CD4-positive, alpha-beta T cell (primary cell): ENCODE measurements around the gene CFAP126. TPM values are rescaled to one million over a fixed set of nuclear protein-coding genes. Genes with fewer than 3 reads are reported as not detected.
"Not testable (repeated sequence)": the region's sequence is repeated elsewhere in the genome, so short reads cannot be mapped to it uniquely, and the experiment has no call there.

Experiments used
- ATAC-seq: fragments of 200-7000 bp; cut with Tn5 transposase; one replicate; pipeline ENCODE4 v1.10.0; 2022; ENCODE audit warnings: mild to moderate bottlenecking; ENCODE audit not compliant: poor library complexity
- CTCF ChIA-PET: fragments of 350-600 bp; sonication (Branson Sonifier 250); formaldehyde crosslinking; loops from one replicate; lab custom pipeline; 2021; ENCODE audit warnings: antibody characterized with exemption, inconsistent platforms; lab: Charles Lee
- POLR2A ChIA-PET: fragments of 350-600 bp; sonication (Branson Sonifier 250); formaldehyde crosslinking; loops from one replicate; lab custom pipeline; 2021; ENCODE audit warnings: antibody characterized with exemption, inconsistent platforms; lab: Charles Lee
- DNase-seq, 14 experiments: peaks; one replicate each; pipeline ENCODE4 v3.0.0-alpha.2; 2013 to 2020; ENCODE audit warnings: mixed read lengths in 2 of 14
- H3K27ac ChIP-seq, 2 donors: one replicate each; pipeline versions ENCODE4 v1.5.1 to v1.7.0; 2013; ENCODE audit warnings: low read length in 2 of 2, low read depth in 1 of 2, mild to moderate bottlenecking in 1 of 2
- H3K27me3 ChIP-seq, 2 experiments: 1 replicate in 1 of 2; 2 replicates in 1 of 2; pipeline versions ENCODE4 v1.6.1 to v1.7.0; 2013; ENCODE audit warnings: low read length in 2 of 2, control low read depth in 1 of 2, mild to moderate bottlenecking in 1 of 2, moderate library complexity in 1 of 2; ENCODE audit not compliant: insufficient read depth in 2 of 2, control insufficient read depth in 1 of 2
- H3K36me3 ChIP-seq: one replicate; pipeline ENCODE4 v1.6.1; 2013; ENCODE audit warnings: low read length, control low read depth; ENCODE audit not compliant: insufficient read depth
- H3K4me1 ChIP-seq: one replicate; pipeline ENCODE4 v1.6.1; 2013; ENCODE audit warnings: low read length, control low read depth; ENCODE audit not compliant: insufficient read depth
- H3K4me3 ChIP-seq: one replicate; pipeline ENCODE4 v1.5.1; 2013; ENCODE audit warnings: mild to moderate bottlenecking, low read length, moderate library complexity
- H3K9me3 ChIP-seq, 2 experiments: 1 replicate in 1 of 2; 2 replicates in 1 of 2; pipeline versions ENCODE4 v1.6.1 to v1.7.0; 2013; ENCODE audit warnings: low read length in 2 of 2, mild to moderate bottlenecking in 2 of 2, control low read depth in 1 of 2, moderate library complexity in 1 of 2; ENCODE audit not compliant: control insufficient read depth in 1 of 2, insufficient read depth in 1 of 2
- H3K27ac Mint-ChIP-seq: one replicate; pipeline ENCODE4 v1.8.0; 2020; ENCODE audit warnings: mixed read lengths
- H3K27me3 Mint-ChIP-seq: one replicate; pipeline ENCODE4 v1.8.0; 2021; ENCODE audit warnings: mixed read lengths
- H3K36me3 Mint-ChIP-seq: one replicate; pipeline ENCODE4 v1.8.0; 2021; ENCODE audit warnings: low read depth, mixed read lengths
- H3K4me1 Mint-ChIP-seq: one replicate; pipeline ENCODE4 v1.8.0; 2021; ENCODE audit warnings: low read depth, mixed read lengths
- H3K4me3 Mint-ChIP-seq: one replicate; pipeline ENCODE4 v1.8.0; 2020; ENCODE audit warnings: mild to moderate bottlenecking, mixed read lengths
- H3K9me3 Mint-ChIP-seq: one replicate; pipeline ENCODE4 v1.8.0; 2020; ENCODE audit warnings: mixed read lengths
- intact Hi-C, 2 experiments: fragments of 100-400 bp; cut with DNase I in 1 of 2; cut with micrococcal nuclease in 1 of 2; formaldehyde crosslinking; loops; one replicate each; pipeline versions ENCODE4 v1.15.1 to v1.9.0; 2023 to 2025; cut with DNase I, micrococcal nuclease
- total RNA-seq, 174 experiments: library from RNA in 2 of 174; stranded (reverse) in 2 of 174; gene quantifications; one replicate each; pipeline ENCODE4 v1.2.3 and lab custom pipeline; 2021 to 2026
- TF ChIP-seq, protein P1 (sequence below): fragments of 200-600 bp; IDR thresholded peaks from one replicate; pipeline ENCODE4 v1.8.0; 2022; ENCODE audit warnings: antibody characterized with exemption, mild to moderate bottlenecking

Gene CFAP126
- total RNA-seq, 2 experiments from 2014 or later: not detected

DNA sequence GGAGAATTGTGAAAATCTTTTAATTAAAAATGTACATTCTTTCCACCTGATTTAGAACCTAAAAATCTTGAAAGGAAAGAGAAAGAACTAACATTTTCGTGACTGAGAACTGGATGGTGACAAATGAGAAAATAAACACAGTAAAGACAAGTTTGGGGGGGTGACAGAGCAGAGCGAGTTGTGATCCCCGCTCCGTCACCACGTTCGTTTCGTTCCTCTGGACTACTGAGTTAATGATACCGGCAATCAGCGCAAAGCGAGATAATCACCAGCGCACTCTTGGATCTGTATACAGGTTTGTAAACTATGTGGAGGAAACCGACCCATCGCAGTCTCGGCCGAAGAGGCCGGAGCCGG, 31.2 kb upstream of the CFAP126 start:
- peaks cover 23% of the 10 kb centered on the region for H3K4me1 Mint-ChIP-seq
- intact Hi-C loops: loop anchor here (1.0 to 10.0 kb wide), 4 partner anchors 9 to 1464 kb away; partner anchors contain the start of gene IGSF8 (in 1 of the 2)
- no peaks in the 10 kb centered on the region for H3K27me3 ChIP-seq
- POLR2A ChIA-PET: interaction anchor here (0.8 kb wide), 1 partner anchor 233 kb away, joined by 3 read pairs; no protein-coding TSS in a partner anchor
- peak overlapping the region; percentile 99 for H3K27ac Mint-ChIP-seq
- ATAC-seq: peak; percentile 45
- H3K4me3 ChIP-seq: peak overlapping the region; percentile 87
- no peaks in the 10 kb centered on the region for H3K36me3 ChIP-seq
- peak overlapping the region; percentile 97 for H3K4me3 Mint-ChIP-seq
- DNase-seq: no peak
- CTCF ChIA-PET: no interaction called here
- TF ChIP-seq, protein P1, sequence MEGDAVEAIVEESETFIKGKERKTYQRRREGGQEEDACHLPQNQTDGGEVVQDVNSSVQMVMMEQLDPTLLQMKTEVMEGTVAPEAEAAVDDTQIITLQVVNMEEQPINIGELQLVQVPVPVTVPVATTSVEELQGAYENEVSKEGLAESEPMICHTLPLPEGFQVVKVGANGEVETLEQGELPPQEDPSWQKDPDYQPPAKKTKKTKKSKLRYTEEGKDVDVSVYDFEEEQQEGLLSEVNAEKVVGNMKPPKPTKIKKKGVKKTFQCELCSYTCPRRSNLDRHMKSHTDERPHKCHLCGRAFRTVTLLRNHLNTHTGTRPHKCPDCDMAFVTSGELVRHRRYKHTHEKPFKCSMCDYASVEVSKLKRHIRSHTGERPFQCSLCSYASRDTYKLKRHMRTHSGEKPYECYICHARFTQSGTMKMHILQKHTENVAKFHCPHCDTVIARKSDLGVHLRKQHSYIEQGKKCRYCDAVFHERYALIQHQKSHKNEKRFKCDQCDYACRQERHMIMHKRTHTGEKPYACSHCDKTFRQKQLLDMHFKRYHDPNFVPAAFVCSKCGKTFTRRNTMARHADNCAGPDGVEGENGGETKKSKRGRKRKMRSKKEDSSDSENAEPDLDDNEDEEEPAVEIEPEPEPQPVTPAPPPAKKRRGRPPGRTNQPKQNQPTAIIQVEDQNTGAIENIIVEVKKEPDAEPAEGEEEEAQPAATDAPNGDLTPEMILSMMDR: no peak
- peaks cover 25% of the 10 kb centered on the region for H3K4me1 ChIP-seq
- H3K9me3 Mint-ChIP-seq: no peaks in the 10 kb centered on the region
- H3K27ac ChIP-seq: peak overlapping the region; percentile 95 to 98
- H3K36me3 Mint-ChIP-seq: peaks cover 18% of the 10 kb centered on the region
- H3K27me3 Mint-ChIP-seq: peaks cover 26% of the 10 kb centered on the region
- H3K9me3 ChIP-seq: peaks cover 0 to 2% of the 10 kb centered on the region in 2 experiments

DNA sequence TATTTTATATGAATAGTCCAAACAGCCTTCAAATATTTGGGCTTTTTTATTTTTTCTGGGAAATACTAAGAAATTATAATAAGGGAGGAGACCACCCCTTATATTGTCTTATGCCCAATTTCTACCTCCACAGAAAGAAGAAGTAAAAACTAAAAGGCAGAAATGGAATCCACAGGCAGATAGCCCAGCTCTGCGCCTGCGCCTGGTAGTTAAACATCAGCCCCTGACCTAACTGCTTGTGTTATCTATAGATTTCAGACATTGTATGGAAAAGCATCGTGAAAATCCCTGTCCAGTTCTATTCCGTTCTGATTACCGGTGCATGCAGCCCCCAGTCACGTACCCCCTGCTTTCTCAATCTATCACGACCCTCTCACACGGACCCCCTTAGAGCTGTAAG, 29.4 kb upstream of the CFAP126 start:
- Mint-ChIP-seq H3K4me3 (peak overlapping the region; percentile 65), H3K36me3 (peaks cover 18% of the 10 kb centered on the region), H3K4me1 (peaks cover 27% of the 10 kb centered on the region), H3K27ac (peak overlapping the region; percentile 56), H3K27me3 (peaks cover 18% of the 10 kb centered on the region)
- intact Hi-C loops: loop anchor here (5.0 to 10.0 kb wide), 3 partner anchors 138 to 1462 kb away; partner anchors contain the start of gene IGSF8 (in 1 of the 2)
- CTCF ChIA-PET, H3K9me3 ChIP-seq, POLR2A ChIA-PET, H3K9me3 Mint-ChIP-seq, DNase-seq, H3K36me3 ChIP-seq, H3K27ac ChIP-seq, ATAC-seq, H3K27me3 ChIP-seq, H3K4me3 ChIP-seq: not testable (repeated sequence)
- peaks cover 25% of the 10 kb centered on the region for H3K4me1 ChIP-seq

DNA sequence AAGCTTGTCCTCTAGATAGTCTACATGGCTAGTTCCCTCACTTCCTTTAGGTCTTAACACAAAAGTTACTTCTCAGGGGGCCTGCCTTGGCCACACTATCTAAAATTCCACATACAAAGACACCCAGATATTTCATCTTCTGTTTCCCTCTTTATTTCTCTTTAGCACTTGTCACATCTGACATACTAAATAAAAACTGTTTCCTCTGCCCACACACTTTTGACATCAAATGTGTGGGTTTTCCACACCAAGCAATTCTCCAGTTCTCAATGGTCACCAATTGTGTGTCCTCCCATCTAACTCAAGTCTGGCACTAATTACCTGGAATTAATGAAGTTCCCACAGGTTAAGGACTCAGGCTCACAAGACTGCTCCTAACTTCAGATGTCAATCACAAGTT, 25.5 kb upstream of the CFAP126 start:
- TF ChIP-seq, protein P1: no peak
- ATAC-seq (no peak), DNase-seq (no peak)
- no peaks in the 10 kb centered on the region for H3K27me3 Mint-ChIP-seq
- peak overlapping the region; percentile 51 for H3K4me3 Mint-ChIP-seq
- peaks cover 20% of the 10 kb centered on the region for H3K4me1 ChIP-seq
- no peak overlapping the region for H3K4me3 ChIP-seq
- CTCF ChIA-PET: no interaction called here
- H3K36me3 ChIP-seq: no peaks in the 10 kb centered on the region
- no peak overlapping the region for H3K27ac ChIP-seq
- no peaks in the 10 kb centered on the region for H3K9me3 Mint-ChIP-seq
- H3K27me3 ChIP-seq: no peaks in the 10 kb centered on the region
- H3K36me3 Mint-ChIP-seq: peaks cover 9% of the 10 kb centered on the region
- POLR2A ChIA-PET: no interaction called here
- H3K9me3 ChIP-seq: no peaks in the 10 kb centered on the region
- intact Hi-C loops: loop anchor here (5.0 to 10.0 kb wide), 3 partner anchors 142 to 1458 kb away; partner anchors contain the start of gene DUSP12 (in 1 of the 2)
- peak overlapping the region; percentile 47 for H3K27ac Mint-ChIP-seq
- peaks cover 32% of the 10 kb centered on the region for H3K4me1 Mint-ChIP-seq

DNA sequence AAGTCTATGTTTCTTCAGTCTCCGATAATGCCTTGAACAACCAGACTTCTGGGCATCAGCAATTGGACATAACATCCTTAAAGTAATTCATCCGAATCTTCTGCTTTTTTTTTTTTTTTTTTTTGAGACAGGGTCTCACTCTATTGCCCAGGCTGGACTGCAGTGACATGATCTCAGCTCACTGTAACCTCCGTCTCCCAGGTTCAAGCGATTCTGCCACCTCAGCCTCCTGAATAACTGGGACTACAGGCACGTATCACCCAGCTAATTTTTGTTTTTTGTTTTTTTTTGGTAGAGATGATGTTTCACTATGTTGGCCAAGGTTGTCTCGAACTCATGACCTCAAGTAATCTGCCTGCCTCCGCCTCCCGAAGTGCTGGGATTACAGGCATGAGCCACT, 23.9 kb upstream of the CFAP126 start:
- H3K4me1 ChIP-seq: peaks cover 19% of the 10 kb centered on the region
- no peaks in the 10 kb centered on the region for H3K27me3 Mint-ChIP-seq
- H3K27me3 ChIP-seq: no peaks in the 10 kb centered on the region
- no peak overlapping the region for H3K27ac ChIP-seq
- no peak overlapping the region for H3K4me3 ChIP-seq
- no peaks in the 10 kb centered on the region for H3K36me3 ChIP-seq
- ATAC-seq (no peak), DNase-seq (no peak)
- CTCF ChIA-PET: no interaction called here
- peaks cover 9% of the 10 kb centered on the region for H3K36me3 Mint-ChIP-seq
- intact Hi-C loops: loop anchor here (5.0 to 10.0 kb wide), 3 partner anchors 143 to 1457 kb away; partner anchors contain the start of gene DUSP12 (in 1 of the 2)
- H3K9me3 ChIP-seq: no peaks in the 10 kb centered on the region
- no peak overlapping the region for H3K4me3 Mint-ChIP-seq
- TF ChIP-seq, protein P1: no peak
- POLR2A ChIA-PET: interaction anchor here (0.7 to 3.5 kb wide), 5 partner anchors 8 to 214 kb away, joined by 3 to 30 read pairs (median 3); partner anchors contain the start of genes B4GALT3 and NDUFS2
- no peak overlapping the region for H3K27ac Mint-ChIP-seq
- no peaks in the 10 kb centered on the region for H3K9me3 Mint-ChIP-seq
- peaks cover 39% of the 10 kb centered on the region for H3K4me1 Mint-ChIP-seq

DNA sequence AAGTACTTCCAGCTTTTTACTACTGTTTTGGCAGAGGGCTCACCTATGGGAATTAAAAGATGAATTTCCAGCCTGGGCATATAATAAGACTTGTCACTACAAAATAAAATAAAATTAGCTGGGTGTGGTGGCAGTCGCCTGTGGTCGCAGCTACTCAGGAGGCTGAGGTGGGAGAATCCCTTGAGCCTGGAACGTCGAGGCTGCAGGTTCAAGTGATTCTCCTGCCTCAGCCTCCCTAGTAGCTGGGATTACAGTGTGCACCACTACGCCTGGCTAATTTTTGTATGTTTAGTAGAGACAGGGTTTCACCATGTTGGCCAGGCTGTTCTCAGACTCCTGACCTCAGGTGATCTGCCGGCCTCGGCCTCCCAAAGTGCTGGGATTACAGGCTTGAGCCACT, 23.5 kb upstream of the CFAP126 start:
- H3K4me1 Mint-ChIP-seq: peaks cover 44% of the 10 kb centered on the region
- H3K27me3 ChIP-seq, H3K9me3 Mint-ChIP-seq, H3K27me3 Mint-ChIP-seq, ATAC-seq, H3K27ac ChIP-seq, DNase-seq, H3K9me3 ChIP-seq, H3K36me3 ChIP-seq, H3K4me3 ChIP-seq, H3K36me3 Mint-ChIP-seq: not testable (repeated sequence)
- ChIA-PET CTCF (interaction anchor here (1.0 kb wide), 1 partner anchor 9 kb away, joined by 3 read pairs; no protein-coding TSS in a partner anchor), POLR2A (interaction anchor here (0.7 to 3.5 kb wide), 8 partner anchors 9 to 321 kb away, joined by 3 to 30 read pairs (median 5); partner anchors contain the start of genes ARHGAP30, B4GALT3, NDUFS2 and TOMM40L)
- H3K27ac Mint-ChIP-seq: peak overlapping the region; percentile 97
- intact Hi-C loops: loop anchor here (5.0 to 10.0 kb wide), 3 partner anchors 144 to 1456 kb away; partner anchors contain the start of gene DUSP12 (in 1 of the 2)
- H3K4me3 Mint-ChIP-seq: peak overlapping the region; percentile 92
- H3K4me1 ChIP-seq: peaks cover 23% of the 10 kb centered on the region
